AG09319 (cell line): ENCODE measurements around the gene CFAP65.

ENCODE experiments used
- DNase-seq: peaks from one replicate; pipeline ENCODE4 v3.0.0-alpha.2; 2010; ENCODE audit warnings: low read depth; ENCODE audit errors: extremely low read depth
- CTCF ChIP-seq: IDR thresholded peaks from 2 replicates; pipeline ENCODE4 v1.5.1; 2011; ENCODE audit warnings: low read depth, mild to moderate bottlenecking, inconsistent platforms, low read length, moderate library complexity

Gene CFAP65

GRCh38 chr2:219060821-219061791 lies 19.8 kb upstream of the CFAP65 start, which contains the start of gene IHH:
Gene IHH (minus strand): TSS chr2:219060921. CDS start chr2:219060467, 454 bp downstream.
- TF ChIP-seq CTCF, result no peak
- DNase-seq, result no peak

GRCh38 chr2:219059725-219060682 lies 18.7 kb upstream of the CFAP65 start:
- no peak for DNase-seq
- no peak for TF ChIP-seq CTCF

GRCh38 chr2:219059375-219059724 lies 18.0 kb upstream of the CFAP65 start:
- TF ChIP-seq CTCF, result no peak
- DNase-seq, result no peak

- no peak for DNase-seq
- no peak for TF ChIP-seq CTCF
Observed at GRCh38 chr2:219058541-219059374, 17.4 kb upstream of the CFAP65 start.

- peak; percentile 19 for DNase-seq
- peak; percentile 81 for TF ChIP-seq CTCF
Observed at GRCh38 chr2:219057709-219058540, 16.6 kb upstream of the CFAP65 start.

GRCh38 chr2:219056896-219057708 lies 15.8 kb upstream of the CFAP65 start:
- TF ChIP-seq CTCF, result no peak
- no peak for DNase-seq
